Fibroblast of lung (primary cell): ENCODE data around the gene C16orf95.

ENCODE experiments used
- CTCF ChIP-seq, 2 donors: IDR thresholded peaks in 1 of 2; conservative IDR thresholded peaks in 1 of 2; 1 replicate in 1 of 2; 2 replicates in 1 of 2; pipeline ENCODE4 v1.5.1; 2011 to 2012; ENCODE audit warnings: low read length in 2 of 2, control low read depth in 1 of 2, inconsistent platforms in 1 of 2, low read depth in 1 of 2, mild to moderate bottlenecking in 1 of 2
- EZH2 ChIP-seq: IDR thresholded peaks from 2 replicates; pipeline ENCODE4 v1.5.1; 2012; ENCODE audit warnings: low read length, control low read depth, mild to moderate bottlenecking; ENCODE audit errors: missing control alignments

DNA sequence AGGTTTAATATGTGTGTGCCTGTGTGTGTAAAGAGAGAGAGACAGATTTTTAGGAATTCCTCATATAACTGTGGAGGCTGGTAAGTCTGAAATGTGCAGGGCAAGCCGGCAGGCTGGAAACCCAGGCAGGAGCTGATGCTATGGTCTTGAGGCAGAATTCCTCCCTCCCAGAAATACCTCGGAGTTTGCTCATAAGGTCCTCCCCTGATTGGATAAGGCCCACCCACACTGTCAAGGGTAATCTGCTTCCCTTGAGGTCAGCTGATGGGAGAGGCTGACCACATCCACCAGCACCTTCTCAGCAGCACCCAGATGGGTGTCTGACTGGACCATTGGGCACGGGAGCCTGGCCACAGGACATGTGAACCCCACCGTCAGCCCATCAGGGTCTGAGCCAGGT lies 42.4 kb downstream of the C16orf95 start:
- TF ChIP-seq CTCF (conservative IDR thresholded peaks at IDR 0.05 in 1 of 2, IDR thresholded peaks at IDR 0.05 in 1 of 2; ENCODE audit: low read depth in 1 of 2, low read length in 2 of 2) (no peak), EZH2 (no peak)
